Lower lobe of right lung (tissue), 2 donors: ENCODE measurements around the gene GCAT. TPM values are rescaled to one million over a fixed set of nuclear protein-coding genes. Genes with fewer than 3 reads are reported as not detected.

Experiments
- ATAC-seq, 2 donors: fragments of 200-7000 bp; cut with Tn5 transposase; one replicate each; pipeline ENCODE4 v1.9.1; 2020 to 2022; ENCODE audit warnings: mild to moderate bottlenecking in 2 of 2, moderate library complexity in 2 of 2
- DNase-seq: peaks from one replicate; pipeline ENCODE4 v3.0.0-alpha.2; 2020
- H3K27ac ChIP-seq: fragments of 200-600 bp; one replicate; pipeline ENCODE4 v1.8.0; 2022
- H3K27me3 ChIP-seq: fragments of 200-600 bp; one replicate; pipeline ENCODE4 v1.8.0; 2022; ENCODE audit warnings: low read depth
- H3K36me3 ChIP-seq: fragments of 200-600 bp; one replicate; pipeline ENCODE4 v1.8.0; 2022; ENCODE audit warnings: mild to moderate bottlenecking
- H3K4me1 ChIP-seq: fragments of 200-600 bp; one replicate; pipeline ENCODE4 v1.8.0; 2022
- H3K4me3 ChIP-seq: fragments of 200-600 bp; one replicate; pipeline ENCODE4 v1.8.0; 2022; ENCODE audit warnings: mild to moderate bottlenecking
- H3K9me3 ChIP-seq: fragments of 200-600 bp; one replicate; pipeline ENCODE4 v1.8.0; 2022
- intact Hi-C: fragments of 100-400 bp; cut with DNase I; formaldehyde crosslinking; loops from one replicate; pipeline ENCODE4 v1.11.0; 2022
- total RNA-seq: library from RNA; stranded (reverse); fragmentation: NEBNext Ultra II Directional; extraction: Animal tissue kit (Norgen Biotek cat#: 25700); gene quantifications from one replicate; pipeline ENCODE4 v1.2.1, GENCODE V29; 2021
- TF ChIP-seq, protein P1 (sequence below): fragments of 200-600 bp; IDR thresholded peaks from one replicate; pipeline ENCODE4 v1.8.0; 2022; ENCODE audit warnings: antibody characterized with exemption, mild to moderate bottlenecking
- donor health status: DM: no; HTN: yes; CAD: no; lungs with severe emphysema.

Gene GCAT
- total RNA-seq, 1 donor from 2014 or later, result 7.1 TPM

DNA sequence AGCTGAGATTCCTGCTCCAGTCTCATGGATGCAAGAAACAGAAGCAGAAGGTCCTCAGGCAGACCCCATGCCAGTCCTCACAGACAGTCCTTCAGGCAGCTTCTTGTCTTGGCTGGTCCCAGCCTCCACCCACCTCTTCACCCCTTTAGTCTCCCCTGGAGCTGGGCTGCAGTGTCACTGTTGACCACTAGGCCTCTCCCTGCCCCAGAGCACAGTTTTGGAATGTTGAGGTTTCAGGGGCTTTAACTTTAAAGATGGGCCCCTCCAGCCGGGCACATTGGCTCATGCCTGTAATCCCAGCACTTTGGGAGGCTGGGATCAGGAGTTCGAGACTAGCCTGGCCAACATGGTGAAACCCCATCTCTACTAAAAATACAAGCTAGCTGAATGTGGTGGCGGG is 39.5 kb upstream of the GCAT start:
- Histone ChIP-seq H3K27me3 (no peaks in the 10 kb centered on the region), H3K4me3 (no peak overlapping the region), H3K9me3 (no peaks in the 10 kb centered on the region), H3K4me1 (no peaks in the 10 kb centered on the region), H3K36me3 (peaks cover 98% of the 10 kb centered on the region), H3K27ac (no peak overlapping the region)
- DNase-seq (no peak), ATAC-seq (no peak)
- TF ChIP-seq, protein P1, sequence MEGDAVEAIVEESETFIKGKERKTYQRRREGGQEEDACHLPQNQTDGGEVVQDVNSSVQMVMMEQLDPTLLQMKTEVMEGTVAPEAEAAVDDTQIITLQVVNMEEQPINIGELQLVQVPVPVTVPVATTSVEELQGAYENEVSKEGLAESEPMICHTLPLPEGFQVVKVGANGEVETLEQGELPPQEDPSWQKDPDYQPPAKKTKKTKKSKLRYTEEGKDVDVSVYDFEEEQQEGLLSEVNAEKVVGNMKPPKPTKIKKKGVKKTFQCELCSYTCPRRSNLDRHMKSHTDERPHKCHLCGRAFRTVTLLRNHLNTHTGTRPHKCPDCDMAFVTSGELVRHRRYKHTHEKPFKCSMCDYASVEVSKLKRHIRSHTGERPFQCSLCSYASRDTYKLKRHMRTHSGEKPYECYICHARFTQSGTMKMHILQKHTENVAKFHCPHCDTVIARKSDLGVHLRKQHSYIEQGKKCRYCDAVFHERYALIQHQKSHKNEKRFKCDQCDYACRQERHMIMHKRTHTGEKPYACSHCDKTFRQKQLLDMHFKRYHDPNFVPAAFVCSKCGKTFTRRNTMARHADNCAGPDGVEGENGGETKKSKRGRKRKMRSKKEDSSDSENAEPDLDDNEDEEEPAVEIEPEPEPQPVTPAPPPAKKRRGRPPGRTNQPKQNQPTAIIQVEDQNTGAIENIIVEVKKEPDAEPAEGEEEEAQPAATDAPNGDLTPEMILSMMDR, result peak; percentile 18
- intact Hi-C loops, result no loop called here

DNA sequence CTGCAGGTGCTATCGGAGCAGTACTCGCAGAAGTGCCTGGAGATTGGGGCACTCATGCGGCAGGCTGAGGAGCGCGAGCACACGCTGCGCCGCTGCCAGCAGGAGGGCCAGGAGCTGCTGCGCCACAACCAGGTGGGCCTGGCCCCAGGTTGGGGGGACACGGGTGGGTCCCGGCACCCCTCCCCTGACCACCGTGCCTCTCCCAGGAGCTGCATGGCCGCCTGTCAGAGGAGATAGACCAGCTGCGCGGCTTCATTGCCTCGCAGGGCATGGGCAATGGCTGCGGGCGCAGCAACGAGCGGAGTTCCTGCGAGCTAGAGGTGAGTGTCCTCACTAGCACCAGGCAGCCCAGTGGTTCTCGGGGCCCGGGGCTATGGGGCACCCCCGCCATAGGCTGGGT is 38.7 kb upstream of the GCAT start:
- Histone ChIP-seq H3K9me3 (no peaks in the 10 kb centered on the region), H3K36me3 (peaks cover 97% of the 10 kb centered on the region), H3K4me1 (no peaks in the 10 kb centered on the region), H3K27ac (no peak overlapping the region), H3K4me3 (no peak overlapping the region), H3K27me3 (no peaks in the 10 kb centered on the region)
- TF ChIP-seq, protein P1, result no peak
- no peak for DNase-seq
- ATAC-seq, result no peak
- intact Hi-C loops, result no loop called here

DNA sequence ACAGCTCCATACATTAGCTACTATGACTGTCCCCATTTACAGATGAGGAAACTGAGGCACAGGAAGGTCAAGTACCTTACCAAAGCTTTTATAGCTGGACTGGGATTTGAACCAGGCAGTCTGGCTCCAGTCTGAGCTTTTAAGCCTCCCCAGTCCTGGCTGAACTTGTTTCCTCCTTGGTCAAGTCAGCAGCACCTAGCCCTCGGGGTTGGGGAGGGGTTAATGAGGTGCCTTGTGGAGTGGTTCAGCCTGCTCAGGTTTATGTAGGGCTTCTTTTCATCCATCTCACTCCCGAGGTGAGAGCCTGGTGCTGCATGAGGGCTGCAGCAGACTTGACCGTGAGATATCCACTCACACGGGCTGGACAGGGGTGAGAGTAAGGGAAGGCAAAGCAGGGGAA is 36.7 kb upstream of the GCAT start:
- Histone ChIP-seq H3K4me1 (no peaks in the 10 kb centered on the region), H3K9me3 (no peaks in the 10 kb centered on the region), H3K36me3 (peaks cover 88% of the 10 kb centered on the region), H3K27me3 (no peaks in the 10 kb centered on the region), H3K4me3 (no peak overlapping the region), H3K27ac (no peak overlapping the region)
- intact Hi-C loops, result no loop called here
- ATAC-seq (no peak), DNase-seq (no peak)
- TF ChIP-seq, protein P1, result no peak

DNA sequence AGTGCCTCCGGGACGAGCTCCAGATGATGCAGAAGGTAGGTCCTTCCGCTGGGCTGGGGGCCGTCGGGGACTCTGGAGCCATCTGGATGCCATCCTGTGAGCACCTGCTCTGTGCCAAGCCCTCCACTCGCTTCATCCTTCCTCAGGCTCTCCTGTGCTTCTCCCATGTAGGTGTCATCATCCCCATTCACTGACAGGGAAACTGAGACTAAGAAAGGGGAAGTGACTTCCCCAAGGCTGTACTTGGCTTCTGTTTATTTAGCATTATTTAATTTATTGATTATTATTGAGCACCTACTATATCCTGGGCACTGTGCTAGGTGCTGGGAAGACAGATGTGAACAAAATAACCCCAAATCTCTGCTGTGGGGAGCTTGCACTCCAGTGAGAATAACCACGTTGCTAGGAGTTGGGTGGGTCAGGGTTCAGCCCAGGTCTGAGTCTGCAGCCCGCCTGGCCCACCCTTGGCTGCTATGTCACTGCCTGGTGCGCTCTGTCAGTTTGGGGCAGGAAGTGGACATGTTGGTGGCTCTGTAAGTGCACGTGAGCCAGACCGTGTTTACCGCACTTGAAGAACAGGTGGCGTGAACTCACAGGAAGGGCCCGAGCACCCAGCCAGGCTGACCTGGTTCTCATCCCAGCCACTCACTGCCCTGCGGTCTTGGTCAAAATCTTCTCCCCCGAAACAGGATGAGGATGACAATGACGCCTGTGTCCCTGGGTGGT is 35.9 kb upstream of the GCAT start:
- H3K4me1 ChIP-seq, result peaks cover 3% of the 10 kb centered on the region
- TF ChIP-seq, protein P1, result no peak
- H3K27me3 ChIP-seq, result no peaks in the 10 kb centered on the region
- DNase-seq (no peak), ATAC-seq (no peak)
- H3K36me3 ChIP-seq, result peaks cover 80% of the 10 kb centered on the region
- H3K9me3 ChIP-seq, result no peaks in the 10 kb centered on the region
- no peak overlapping the region for H3K27ac ChIP-seq
- H3K4me3 ChIP-seq, result no peak overlapping the region
- intact Hi-C loops, result no loop called here

DNA sequence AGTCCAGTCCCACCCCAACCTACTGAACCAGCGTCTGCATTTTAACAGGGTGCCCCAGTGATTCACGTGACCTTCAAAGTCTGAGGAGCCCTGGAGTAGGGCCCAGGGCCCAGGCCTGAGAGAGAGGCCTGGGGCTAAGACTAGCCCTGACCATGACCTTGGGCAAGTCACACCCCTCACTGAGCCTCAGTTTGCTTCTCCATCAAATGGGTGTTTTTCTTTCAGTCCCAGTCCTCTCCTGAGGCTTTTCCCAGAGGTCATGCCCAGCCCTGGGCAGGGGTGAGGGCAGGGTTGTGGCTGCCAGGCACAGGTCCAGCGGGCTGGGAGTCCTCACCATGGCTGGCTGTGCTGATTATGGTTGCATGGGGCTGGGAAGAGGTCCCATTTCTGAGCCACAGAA is 33.0 kb upstream of the GCAT start:
- Histone ChIP-seq H3K27me3 (no peaks in the 10 kb centered on the region), H3K36me3 (peaks cover 52% of the 10 kb centered on the region)
- no peak for ATAC-seq

More for the DNA sequence above, 33.0 kb upstream of the GCAT start:
- no peak for DNase-seq
- H3K4me3 ChIP-seq, result no peak overlapping the region
- peaks cover 10% of the 10 kb centered on the region for H3K4me1 ChIP-seq
- H3K9me3 ChIP-seq, result no peaks in the 10 kb centered on the region
- TF ChIP-seq, protein P1, result no peak
- intact Hi-C loops, result no loop called here
- H3K27ac ChIP-seq, result no peak overlapping the region
